Melanocyte of skin (primary cell): ENCODE measurements around the gene NCDN. TPM values are rescaled to one million over a fixed set of nuclear protein-coding genes. Genes with fewer than 3 reads are reported as not detected.

Source experiments
- total RNA-seq, 2 donors: library from RNA; depleted of rRNA; stranded (reverse); fragments of >200 nt; gene quantifications; 2 replicates each; pipeline ENCODE4 v1.2.3, GENCODE V29; 2012

Gene NCDN
- 10 to 100 TPM; 30.3 to 34.1 TPM for total RNA-seq

DNA sequence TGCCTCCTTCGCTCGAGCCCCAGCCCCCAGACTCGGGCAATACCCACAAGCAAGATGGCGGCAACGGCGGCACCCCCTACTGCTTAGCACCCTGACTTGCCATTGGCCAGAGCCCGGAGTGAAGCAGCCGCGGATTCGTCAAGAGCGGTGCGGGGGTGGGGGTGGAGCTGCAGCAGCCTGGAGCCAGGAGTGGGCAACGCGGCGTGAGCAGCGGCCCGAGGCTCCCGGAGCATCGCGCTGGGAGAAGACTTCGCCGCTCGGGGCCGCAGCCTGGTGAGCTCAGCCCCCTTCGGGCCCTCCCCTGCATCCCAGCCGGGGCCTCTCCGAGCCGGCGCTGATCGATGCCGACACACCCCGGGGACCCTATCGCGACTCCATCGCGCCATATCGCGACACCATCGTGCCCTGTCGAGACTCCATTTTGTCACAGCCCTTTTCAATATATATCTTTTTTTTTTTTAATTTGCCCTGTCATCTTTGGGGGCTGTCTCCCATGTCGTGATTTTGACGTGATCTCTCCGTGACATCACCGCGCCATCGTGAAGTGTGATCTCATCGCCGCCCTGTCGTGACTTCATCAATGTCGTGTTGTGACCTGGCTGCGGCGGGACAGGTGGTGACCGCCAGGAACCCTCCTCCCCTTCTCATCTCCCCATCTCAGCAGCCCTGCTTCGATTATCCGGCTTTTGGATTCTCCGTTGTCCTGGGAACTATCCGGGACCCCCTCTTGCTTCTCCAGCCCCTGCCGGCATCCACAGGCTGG, at the start of gene NCDN:
Gene NCDN (plus strand): TSS at position 189 of the 763 bp plus-strand sequence. CDS start 392 bp downstream, at position 581.

DNA sequence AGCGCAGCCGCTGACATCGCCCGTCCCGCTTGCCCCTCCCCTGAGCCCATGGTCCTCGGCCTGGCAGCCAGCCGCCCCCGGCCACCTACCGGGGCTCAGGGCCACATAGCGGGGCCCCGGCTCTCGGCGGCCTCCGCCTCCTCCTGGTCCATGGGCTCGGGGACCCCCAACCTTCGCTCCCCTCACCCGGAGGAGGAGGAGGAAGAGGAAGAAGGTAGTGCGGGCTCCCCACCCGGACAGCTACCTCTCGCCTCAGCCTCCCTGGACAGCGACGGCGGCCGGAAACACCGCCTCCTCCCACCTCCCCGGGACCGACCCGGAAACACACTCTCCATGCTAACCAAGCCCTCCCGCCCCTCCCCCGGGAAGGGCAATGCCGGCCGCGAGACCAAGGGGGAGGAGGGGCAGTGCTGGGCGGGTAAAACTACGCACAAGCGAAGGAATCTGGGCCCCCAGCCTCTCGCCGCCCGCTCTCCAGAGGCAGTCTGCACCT, 435 bp upstream of the NCDN start, which contains the start of gene KIAA0319L:
Gene KIAA0319L (minus strand): TSS at position 286 of the 493 bp plus-strand sequence. CDS start 2,912 bp downstream, outside the sequence.

DNA sequence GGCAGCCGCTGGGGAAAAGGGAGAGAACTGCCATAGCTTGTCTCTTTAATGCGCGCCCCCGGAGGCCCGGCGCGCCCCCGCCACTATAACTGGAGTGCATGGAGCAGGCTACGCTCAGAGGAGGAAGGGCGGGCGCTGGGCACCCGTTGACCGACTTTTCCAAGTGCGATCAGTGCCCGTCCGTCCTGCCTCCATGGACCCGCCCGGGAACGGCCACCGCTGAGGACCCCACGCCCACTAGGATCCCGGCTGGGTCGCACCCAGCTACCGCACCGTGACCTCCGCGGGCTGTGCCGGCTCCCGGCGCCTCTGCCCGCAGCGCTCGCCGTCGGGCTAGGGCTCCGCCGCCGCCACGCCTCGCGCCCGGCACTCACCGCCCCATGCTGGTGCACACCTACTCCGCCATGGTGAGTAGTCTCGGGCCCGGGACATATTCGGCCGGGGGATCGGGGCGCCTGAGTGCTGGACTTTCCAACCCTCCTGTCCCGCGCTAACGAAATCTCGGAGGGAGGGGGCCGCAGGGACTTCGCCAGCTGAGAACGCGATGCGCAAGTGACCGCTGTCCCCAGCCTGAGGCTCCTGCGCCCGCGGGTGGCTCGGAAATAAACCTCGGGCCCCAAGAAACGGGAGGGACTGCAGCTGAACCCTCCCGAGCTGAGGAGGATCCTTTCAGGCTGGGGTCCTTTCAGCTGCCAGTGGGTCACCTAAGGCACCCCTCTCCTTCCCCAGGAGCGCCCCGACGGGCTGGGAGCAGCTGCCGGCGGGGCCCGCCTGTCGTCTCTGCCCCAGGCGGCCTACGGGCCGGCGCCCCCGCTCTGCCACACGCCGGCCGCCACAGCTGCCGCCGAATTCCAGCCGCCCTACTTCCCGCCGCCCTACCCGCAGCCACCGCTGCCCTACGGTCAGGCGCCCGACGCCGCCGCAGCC, 15.9 kb downstream of the NCDN start, which contains the start of gene TFAP2E:
Gene TFAP2E (plus strand): TSS at position 117 of the 927 bp plus-strand sequence. CDS start 264 bp downstream, at position 381.

Other genes starting within 250 kb of the NCDN start
- 10 to 100 TPM; 57.9 to 86.4 TPM for gene KIAA0319L, start 396 bp upstream of the NCDN start, total RNA-seq
- gene TFAP2E, start 15.5 kb downstream of the NCDN start, total RNA-seq: under 1 TPM; 0.69 to 1.00 TPM
- 10 to 100 TPM; 18.2 to 30.6 TPM for gene PSMB2, start 83.7 kb downstream of the NCDN start, total RNA-seq
- 10 to 100 TPM; 26.3 to 31.0 TPM for gene C1orf216, start 161.1 kb downstream of the NCDN start, total RNA-seq
- 10 to 100 TPM in 1 of 2 donors, 1 to 10 TPM in 1; 9.6 to 26.6 TPM for gene CLSPN, start 212.2 kb downstream of the NCDN start, total RNA-seq